ENCODE measurements around the gene COL6A2.
A peak's percentile ranks its signal among the peaks of the same experiment; 100 is the strongest.
"Not testable (repeated sequence)": the region's sequence is repeated elsewhere in the genome, so short reads cannot be mapped to it uniquely, and the experiment has no call there.

Gene COL6A2

DNA sequence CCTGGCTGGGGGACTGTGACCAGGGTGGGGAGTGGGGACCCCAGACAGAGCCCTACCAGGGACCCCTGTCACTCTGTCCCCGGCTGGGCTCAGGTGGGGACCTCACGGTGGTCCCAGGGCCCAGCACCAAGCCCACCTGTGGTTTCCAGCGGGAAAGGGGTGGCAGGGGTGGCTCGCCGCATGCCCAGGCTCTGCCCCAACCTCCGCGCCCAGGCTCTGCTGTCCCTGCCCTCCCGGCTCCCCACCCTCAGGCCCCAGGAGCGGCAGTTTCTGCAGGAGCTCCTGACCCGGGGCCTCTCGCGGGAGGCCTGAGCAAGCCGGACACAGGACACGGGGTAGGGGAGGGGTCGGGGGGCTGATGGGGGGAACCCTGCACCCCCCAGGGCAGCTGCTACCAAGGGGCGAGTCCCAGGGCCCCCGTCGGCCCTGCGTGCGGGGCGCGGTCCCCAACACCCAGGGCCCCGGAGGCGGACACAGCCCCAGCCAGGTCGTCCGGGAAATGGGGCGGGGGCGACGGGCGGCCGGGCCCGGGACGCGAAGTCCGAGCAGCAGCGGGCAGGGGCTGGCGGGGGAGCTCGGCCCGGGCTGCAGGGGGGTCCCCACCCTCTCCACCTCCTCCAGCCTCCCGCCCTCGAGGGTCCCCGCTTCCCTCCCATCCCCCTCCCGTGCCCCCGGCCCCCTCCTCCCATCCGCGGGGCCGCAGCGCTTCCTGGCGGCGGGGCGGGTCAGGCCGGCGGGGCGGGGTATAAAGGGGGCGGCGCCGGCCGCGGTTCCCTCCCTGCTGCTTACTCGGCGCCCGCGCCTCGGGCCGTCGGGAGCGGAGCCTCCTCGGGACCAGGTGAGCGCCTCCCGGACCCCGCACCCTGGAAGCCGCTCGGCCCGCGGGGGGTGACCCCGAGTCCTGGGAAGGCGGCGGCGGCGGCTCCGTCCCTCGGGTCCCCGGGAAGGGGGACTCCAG, at the start of gene COL6A2:
COL6A2 (plus strand) TSS at position 777 of the 958 bp plus-strand sequence.
- peak; percentile 69 for DNase-seq

DNA sequence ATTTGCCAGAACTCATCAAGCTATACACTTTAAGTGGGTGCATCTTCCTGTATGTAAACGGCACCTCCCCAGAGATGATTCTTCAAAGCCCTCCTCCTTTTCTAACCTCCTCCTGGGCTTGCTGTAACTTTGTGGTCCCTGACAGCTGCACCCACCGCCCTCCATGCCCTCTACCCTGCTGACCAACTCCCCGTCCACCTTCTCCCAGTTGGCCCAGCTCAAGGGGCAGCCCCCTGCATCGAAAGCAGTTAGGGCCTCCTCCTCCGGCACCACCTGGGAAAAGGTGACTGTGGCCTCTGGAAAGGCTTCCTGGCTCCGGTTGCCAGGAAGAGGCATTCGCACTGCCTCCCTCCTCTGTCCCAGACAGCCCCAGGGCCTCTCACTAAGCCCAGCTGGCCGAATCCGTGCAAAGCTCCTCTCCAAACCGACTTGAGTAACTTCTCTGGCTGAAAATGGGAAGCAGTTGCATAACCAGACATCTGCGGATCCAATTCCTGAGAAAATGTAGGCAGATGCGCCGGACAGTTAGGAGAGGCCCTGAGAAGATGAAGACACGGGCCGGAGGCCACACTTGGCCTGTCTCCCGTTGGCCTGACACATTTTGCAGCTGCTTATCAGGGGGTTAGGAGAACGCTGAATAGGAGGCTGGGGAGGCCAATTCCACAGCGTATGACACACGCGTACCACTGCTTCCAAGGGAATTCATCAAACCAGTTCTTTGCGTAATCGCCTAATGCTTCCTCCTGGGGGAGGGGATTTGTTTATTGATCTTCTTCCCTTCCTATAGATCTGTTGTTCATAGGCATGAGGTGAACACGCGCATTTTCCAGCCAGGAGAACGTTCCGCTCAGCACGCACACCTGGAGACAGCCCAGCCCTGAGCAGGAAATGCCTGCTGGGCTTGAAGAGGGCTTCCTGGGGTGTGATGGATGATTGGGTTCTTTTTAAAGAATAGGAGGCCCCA, 48.7 kb upstream of the COL6A2 start:
- DNase-seq = no peak

DNA sequence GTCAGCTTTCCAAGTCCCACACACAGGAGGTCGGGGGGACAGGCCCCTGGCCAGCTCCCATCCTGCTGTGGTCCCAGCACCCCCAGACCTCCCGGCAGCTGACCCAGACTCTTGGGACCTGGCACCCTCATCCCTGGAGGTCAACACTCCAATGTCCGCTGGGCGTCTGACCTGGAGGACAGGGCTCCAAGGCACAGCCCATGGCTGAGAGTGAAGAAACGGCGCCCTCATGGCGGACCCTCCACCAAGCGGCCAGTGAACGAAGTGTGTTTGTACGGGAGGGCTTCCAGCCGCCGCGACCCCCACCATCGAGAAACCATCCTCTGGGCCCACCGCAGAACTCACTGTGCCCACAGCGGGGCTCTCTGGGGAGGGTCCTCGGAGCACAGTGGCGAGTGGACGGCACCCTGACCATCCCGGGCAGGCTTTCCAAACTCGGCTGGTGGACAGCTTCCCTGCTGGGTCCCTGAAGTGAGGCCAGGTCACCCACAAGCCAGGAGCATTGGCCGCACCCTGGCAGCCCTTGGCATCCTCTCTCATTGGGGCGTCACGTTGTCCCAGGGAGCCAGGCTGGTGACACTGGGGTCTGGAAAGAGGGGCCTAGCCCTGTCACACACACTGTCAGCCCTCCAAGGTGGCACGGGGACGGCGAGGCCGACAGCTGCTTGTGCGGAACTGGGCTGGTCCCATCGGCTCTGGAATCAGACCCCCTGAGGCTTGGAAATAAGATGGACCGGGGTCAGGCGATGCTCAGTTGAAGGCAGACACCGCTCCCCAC, 47.8 kb upstream of the COL6A2 start:
- DNase-seq = no peak

DNA sequence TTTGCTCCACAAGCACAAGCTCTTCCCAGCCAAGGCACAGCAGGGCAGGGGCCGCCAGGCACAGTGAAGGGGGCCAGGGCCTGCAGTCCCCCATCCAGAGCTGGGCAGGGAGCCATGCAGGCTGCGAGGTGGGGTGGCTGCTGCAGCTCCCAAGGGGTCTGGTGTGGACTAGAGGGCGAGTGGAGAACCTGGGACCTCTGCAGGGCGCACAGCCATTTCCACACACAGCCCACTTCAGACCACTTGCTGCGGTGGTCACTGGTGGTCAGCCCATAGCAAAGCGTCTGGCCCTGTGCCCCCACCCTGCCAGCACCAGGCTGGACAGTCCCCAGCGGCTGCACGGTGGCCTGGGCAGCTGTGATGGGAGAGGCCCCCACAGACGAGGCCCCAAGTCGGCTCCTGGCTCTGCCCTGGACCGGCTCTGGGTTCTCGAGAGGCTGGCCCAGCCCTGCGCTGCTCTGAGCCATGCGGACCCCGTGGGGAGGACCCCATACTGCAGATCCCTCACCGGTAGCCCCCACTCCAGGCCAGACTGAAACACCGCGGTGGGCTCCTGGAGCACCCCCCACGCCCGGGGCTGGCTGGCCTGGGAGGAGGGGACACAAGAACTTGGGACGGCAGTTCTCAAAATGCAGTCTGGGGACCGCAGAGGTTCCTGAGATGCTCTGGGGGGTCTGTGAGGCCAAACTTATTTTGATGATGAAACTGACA, 47.1 kb upstream of the COL6A2 start:
- no peak for DNase-seq

DNA sequence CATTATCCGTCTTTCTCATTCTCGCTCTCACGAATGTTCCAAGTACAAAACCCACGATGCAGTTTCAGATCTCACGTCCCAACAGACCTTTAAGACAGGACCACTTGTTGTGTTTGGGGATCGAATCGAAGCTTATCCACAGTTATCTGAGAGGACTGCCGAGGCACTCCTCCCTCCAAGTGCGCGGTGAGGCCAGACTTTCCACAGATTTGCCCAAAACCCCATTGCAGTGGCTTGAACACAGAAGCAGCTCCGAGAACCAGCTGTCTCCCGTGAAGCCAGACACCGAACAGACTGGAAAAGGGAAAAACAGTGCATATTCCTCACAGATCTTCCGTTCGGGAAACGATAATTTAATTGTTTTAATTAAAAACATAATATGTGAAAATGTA, 46.5 kb upstream of the COL6A2 start:
- no peak for DNase-seq

DNA sequence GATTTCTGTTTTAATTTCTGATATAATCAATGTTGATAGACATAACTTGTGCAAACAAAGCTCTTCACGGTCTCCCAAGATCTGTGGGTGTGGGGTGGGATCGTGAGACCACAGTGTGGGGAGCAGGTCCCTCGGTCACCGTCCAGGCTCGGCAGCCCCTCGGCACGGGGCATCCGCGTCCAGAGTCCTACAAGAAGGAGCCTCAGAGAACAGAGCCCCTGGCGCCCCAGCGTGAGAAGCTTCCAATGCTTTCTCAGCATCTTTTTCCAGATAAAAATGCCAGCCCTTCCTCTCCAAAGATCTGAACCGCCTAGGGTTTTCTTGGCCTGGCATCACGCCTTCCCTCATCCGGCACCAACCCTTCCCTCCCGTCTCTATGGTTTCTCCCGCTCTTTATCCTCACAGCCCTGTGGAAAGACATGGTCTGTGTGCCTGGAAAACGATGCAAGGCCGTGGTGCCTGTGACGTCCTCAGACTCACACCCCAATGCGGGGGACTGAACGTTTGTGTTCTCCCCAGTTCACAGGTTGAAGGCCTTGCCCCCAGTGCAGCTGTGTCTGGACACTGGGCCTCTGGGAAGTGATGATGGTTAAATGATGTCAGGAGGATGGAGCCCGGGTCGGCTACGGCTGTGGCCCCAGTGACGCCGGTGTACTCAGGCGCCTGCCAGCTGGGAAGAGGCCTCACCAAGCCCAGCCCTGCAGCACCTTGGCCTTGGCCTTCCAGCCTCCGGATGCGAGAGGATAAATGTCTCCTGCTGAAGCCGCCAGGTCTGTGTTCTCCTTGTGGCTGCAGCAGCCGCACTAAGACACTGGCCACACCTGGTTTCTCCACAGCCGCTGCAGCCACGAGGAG, 45.9 kb upstream of the COL6A2 start:
- no peak for DNase-seq

DNA sequence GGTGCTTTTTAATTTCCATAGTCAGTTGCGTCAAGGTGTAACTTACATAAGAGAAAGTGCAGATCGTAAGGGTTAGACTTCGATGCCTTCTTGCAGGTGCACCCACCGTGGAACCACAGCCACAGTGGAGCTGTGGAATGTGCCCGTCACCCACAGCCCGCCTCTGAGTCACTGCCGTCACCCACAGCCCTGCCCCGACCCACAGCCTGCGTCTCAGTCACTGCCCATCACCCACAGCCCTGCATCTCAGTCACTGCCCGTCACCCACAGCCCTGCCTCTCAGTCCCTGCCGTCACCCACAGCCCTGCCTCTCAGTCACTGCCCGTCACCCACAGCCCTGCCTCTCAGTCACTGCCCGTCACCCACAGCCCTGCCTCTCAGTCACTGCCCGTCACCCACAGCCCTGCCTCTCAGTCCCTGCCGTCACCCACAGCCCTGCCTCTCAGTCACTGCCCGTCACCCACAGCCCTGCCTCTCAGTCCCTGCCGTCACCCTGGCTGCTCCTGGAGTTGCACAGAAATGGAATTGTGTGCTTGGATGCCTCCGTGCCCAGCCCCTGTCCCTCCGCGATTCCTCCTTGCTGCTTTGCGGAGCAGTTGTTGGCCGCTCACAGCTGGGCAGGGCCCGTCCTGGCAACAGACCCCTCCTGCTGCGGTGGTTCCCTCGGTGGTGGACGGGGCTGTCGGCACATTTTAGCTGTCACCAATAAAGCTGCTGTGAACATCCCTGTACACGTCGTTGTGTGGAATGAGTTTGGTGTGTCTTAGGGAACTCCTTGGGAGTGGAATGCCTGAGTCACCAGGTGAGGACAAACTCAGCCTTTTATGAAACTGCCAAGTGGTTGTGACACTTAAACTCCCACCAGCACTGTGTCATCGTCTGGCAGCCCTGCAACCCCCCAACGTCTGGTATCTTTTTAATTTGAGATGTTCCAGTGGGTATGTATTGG, 44.9 kb upstream of the COL6A2 start:
- DNase-seq = no peak

DNA sequence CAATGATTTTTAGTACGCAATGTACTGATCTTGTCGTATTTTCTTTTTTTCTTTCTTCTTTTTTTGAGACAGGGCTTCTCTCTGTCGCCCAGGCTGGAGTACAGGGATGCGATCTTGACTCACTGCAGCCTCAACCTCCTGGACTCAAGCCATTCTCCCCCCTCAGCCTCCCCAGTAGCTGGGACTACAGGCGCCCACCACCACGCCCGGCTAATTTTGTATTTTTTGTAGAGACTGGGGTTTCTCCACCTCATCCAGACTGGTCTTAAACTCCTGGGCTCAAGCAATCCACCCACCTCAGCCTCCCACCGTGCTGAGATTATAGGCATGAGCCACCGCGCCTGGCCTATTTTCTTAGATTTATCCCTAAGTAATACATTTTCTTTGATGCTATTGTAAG, 43.9 kb upstream of the COL6A2 start:
- DNase-seq = no peak

DNA sequence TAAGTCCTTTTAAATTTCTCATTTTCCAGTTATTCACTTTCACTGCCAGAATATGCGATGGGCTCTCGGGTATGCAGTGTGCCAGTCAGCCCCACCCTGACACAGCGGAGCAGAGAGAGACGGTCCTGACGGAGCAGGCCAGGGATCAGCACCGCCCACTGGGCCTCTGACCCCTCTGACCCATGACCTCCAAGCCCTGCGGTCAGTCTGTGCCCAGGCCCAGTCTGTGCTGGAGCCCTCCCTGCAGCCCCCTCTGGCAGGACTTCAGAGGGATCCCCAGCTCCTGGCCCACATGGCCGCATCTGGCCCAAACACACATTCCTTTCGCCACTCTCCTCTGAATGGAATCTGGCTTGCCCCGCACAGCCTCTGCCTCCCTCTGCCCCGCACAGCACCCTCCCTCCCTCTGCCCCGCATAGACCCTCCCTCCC, 43.4 kb upstream of the COL6A2 start:
- no peak for DNase-seq

DNA sequence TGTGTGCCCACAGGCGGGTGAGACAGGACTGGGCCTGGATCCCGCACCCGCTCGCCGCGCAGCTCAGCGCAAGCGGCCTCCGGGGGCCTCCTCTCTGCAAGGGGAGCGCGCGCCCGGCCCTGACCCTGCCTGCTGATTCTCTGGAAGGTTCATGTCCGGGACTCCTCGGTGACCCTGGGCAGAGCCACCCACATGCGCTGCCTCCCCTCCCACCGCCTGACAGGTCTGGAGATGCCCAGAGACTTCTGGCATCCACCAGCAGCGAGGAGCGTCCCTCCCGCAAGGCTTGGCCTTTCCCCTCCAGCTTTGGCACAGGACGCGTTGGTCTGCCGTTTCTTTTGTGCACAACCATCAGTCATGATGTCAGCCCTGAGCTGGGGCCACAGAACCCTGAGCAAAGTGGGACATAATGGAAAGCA, 42.0 kb upstream of the COL6A2 start:
- no peak for DNase-seq

DNA sequence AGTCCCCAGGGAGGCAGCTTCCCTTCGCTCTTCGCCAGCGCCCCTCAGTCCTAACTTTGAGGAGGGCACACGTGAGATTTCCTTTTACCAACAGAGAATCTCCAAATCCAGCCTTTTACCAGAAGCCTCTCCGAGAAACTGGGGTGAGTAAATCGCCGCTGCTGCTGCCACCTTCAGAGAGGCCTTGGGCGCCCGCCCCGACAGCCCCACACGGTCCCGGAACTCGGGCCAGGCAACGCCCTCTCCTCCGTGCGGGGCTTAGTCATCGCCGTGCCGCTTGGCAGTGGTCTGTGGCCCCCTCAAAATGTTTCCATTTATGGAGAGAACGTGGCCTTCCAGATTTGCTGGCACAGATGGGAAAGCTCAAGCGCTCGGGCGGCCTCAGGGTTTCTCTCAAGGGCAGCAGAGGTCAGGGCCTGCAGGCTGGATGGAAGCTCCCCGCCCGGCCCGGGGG, 41.4 kb upstream of the COL6A2 start:
- DNase-seq = no peak

DNA sequence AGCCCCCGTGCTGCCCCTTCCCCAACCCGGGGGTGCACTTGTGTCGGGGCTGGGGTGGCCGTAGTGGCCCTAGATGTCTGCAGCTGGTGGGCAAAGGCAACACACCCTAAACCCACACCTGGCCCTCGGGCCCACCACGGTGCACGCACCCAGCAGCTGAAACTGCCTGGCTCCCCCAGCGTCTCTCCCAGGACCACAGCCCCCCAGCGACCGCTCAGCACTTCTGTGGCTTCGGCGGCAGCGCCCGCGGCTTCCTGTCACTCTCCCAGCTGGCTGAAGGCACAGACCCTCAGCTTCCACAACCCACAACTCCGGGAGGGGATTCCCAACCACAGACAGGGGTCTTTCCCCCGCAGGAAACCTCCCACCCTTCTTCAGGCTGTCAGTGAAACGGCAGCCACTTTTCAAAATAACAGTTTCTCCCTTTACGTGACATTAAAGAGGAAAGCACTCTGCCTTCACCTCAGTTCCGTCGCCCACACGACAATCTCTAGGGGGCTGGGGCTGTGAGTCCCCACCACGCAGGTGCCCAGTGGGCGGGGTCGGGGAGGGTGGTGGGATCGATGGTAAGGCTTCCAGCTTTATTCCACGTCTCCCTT, 40.7 kb upstream of the COL6A2 start:
- no peak for DNase-seq

DNA sequence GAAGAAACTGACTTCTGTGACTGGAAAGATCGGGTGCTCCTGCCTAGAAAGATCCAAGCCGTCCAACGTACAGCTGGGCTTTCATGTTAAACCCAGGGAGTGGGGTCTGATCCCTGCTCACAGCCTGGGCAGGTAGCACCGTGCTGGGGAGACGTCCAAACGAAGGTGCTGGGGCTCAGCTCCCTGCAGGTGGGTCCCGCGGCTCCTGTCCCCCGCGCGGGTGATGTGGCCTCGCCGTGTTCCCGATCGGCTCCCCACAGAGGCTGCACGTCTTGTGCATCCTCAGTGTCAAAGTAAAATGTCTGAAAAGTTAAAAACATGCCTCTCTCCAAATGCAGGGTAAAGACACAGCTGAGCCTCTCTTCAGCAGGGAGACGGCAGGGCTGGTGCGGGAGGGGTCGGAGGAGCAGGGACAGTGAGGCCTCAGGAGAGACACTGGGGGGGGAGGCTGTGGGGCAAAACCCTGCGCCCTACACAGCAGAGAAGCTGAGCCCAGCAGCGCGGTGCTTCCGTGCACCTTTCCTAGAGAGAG, 40.1 kb upstream of the COL6A2 start:
- DNase-seq = no peak

DNA sequence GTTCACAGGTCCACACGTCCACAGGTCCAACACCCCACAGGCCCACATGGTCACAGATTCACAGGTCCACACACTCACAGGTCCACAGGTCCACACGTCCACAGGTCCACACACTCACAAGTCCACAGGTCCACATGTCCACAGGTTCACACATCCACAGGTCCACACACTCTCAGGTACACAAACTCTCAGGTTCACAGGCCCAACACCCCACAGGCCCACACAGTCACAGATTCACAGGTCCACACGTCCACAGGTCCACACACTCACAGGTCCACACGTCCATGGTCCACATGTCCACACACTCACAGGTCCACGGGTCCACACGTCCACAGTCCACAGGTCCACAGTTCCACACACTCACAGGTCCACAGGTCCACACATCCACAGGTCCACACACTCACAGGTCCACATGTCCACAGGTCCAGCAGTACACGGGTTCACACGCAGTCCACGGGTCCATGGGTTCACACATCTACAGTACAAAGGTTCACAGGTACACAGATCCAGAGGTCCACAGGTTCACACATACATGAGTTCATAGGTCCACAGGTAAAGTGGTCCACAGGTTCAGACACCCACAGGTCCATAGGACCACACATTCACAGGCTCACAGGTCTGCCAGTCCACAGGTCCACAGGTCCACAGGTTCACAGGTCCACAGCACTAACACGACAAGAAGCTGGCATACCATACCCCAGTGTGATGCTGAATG, 39.3 kb upstream of the COL6A2 start:
- DNase-seq = no peak

DNA sequence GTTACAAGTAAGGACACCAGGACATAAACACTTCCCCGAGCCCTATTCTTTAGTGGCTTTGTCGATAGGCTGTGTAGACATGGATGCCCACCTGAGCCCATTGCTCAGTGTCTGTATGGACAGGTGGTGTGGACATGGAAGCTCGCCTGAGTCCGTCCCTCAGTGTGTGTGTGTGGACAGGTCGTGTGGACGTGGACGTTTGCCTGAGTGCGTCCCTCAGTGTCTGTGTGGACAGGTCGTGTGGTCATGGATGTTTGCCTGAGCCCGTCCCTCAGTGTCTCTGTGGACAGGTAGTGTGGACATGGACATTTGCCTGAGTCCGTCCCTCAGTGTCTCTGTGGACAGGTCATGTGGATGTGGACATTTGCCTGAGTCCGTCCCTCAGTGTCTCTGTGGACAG, 38.7 kb upstream of the COL6A2 start:
- no peak for DNase-seq

DNA sequence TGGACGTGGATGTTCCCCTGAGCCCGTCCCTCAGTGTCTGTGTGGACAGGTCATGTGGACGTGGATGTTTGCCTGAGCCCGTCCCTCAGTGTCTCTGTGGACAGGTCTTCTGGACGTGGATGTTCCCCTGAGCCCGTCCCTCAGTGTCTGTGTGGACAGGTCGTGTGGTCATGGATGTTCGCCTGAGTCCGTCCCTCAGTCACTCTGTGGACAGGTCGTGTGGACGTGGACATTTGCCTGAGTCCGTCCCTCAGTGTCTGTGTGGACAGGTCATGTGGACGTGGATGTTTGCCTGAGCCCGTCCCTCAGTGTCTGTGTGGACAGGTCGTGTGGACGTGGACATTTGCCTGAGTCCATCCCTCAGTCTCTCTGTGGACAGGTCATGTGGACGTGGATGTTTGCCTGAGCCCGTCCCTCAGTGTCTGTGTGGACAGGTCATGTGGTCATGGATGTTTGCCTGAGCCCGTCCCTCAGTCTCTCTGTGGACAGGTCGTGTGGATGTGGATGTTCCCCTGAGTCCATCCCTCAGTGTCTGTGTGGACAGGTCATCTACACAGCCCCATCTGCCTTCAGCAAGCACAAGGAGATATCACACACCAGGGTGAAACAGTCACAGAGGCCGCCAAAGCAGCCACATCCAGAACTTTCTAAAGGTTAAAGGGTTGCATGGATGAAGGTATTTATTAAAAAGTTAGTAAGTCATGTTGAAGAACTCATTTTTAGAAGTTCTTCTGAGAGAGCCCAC, 38.0 kb upstream of the COL6A2 start:
- not testable (repeated sequence) for DNase-seq

DNA sequence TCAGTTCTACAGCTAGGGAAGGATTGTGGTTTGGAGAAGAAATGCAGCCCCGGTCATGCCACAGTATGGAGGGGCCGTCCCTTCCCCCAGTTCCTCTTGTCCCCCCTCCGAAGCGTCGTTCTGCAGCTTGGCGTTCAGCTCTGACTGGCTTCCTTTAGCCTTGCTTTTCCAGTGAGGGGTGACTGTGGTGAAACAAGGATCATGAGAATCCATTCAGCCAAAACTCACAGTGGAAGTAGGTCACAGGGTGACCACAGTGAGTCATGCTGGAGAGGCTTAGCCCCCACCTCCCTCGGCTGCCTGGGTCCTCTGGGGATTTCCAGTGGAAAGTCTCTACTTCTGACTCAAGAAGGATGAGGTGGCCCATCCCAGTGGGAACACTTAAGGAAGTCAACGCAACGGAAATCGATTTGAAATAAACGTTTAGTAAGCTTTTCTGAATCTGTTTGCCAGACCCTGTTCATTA, 37.3 kb upstream of the COL6A2 start:
- peak; percentile 10 for DNase-seq
